GM19372 (cell line): ENCODE measurements around the gene ATP2A2.
"Not testable (repeated sequence)": the region's sequence is repeated elsewhere in the genome, so short reads cannot be mapped to it uniquely, and the experiment has no call there.

Source experiments
- ATAC-seq: cut with Tn5 transposase; IDR thresholded peaks from one replicate; pipeline ENCODE4 v1.9.1; 2021; ENCODE audit warnings: mild to moderate bottlenecking, low read depth, moderate library complexity; ENCODE audit not compliant: unreplicated experiment

Gene ATP2A2

DNA sequence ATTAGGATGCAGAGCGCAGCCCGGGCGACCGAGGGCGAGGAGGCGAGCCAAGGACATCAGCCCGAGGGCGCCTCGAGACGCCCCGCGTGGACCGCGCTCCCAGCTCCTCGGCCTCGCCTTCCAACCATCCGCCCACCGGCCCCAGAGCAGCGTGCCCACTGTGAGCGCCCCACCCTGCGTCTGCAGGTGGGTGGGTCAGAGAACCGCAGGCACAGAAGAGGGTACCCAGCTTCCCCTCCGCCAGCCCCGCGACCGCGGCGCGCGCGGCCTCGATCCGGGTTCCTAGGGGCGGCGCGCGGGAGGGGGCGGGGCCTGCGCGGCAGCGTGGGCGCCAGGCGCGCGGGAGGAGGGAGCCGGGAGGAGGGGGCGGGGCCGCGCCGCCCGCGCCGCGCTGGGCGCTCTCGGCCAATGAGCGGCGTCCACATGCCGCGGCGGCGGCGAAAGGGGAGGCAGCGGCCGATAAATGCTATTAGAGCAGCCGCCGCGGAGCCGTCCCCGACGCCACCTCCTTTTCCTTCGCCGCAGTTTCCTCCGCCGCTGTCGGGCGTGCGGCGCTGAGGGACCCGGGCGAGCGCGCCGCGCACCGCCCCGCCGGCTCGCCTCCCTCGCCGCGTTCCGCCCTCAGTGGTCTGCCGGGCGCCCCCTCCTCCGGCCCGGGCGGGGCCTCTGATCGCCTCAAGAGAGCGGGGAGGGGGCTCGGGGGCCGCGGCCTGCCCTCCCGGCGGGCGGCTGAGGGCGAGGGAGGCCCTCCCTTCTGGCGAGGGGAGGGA is at the start of gene ATP2A2:
Gene ATP2A2, plus strand, starts transcription at position 469 of the 770 bp plus-strand sequence. CDS start 543 bp downstream, outside the sequence.
- peak; percentile 72 for ATAC-seq

DNA sequence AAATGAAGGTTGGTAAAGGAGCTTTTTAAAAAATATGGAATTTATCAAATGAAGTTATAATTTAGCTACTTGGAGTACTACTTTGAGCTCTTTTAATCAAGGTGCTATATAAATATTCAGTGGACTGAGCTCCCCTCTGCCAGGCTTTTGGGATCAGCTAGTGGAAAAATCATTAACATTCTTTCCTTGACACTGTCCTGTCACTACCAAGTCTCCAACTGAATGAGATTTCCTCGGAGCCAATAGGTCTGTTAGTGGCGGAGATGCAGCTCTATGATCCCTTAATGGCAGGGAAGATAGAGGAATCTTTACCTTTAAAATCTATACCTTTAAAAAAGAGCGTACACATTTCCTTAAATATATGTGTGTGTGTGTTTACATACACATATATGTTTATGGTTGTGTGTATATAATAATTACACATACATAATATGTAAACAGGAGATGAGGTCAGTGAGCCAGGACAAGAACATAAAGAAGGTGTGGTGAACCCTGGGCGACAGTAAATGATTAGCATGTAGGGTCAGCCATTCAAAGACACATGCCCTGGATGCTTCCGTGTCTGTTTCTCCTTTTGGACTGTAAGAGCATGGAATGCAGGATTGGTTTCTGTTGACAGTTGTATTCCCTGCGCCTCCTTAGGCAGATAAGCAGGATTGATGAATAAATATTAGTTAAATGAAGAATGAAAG is 47.7 kb upstream of the ATP2A2 start:
- ATAC-seq = no peak

DNA sequence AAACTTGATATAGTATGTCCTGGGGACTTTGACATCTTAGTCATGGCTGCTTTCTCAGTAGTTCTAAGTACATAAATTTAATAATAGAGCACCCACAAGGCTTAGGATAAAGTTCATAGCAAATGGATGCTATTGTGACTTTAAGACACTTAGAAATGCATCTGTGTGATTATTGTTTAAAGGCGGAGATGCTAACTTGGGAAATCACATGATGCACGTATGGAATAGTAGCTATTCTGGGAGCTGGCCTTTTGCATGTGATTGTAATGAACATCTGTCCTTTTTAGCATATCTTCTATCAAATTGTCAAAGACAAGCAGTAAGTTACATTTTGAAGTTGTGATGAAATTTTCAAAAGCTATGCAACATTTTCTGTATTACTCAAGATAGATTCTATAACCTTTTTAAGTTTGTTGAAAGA is 46.7 kb upstream of the ATP2A2 start:
- no peak for ATAC-seq

DNA sequence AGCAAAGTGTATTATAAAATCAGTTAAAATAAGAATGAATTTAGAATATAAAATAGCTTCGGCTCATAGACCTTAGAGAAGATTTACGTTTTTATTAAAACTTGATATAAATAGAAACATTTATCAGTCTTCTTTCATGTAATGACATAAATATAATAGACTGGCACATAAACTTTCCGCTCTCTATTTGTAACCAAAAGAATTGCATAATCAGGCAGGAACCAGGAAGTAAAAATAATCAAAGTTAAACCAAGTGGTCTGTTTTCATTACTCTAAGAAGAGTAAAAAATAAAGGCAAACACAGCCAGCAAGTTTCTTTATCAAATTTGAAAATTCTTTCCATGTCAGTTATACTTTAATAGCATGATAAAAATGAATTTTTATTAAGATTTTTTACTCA is 46.3 kb upstream of the ATP2A2 start:
- no peak for ATAC-seq

DNA sequence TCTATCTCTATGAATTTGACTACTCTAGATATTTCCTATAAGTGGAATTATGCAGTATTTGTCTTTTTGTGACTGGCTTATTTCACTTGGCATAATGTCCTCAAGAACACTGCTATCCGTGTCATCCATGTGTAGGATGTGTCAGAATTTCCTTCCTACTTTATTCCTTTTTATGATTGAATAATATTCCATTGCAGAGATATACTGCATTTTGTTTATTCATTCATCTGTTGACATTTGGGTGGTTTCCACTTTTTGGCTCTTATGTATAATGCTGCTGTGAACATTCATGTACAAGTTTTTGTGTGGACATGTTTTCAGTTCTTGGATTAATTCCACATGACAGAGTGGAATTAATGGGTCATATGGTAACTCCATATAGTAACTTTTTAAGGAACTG is 45.7 kb upstream of the ATP2A2 start:
- ATAC-seq = no peak

DNA sequence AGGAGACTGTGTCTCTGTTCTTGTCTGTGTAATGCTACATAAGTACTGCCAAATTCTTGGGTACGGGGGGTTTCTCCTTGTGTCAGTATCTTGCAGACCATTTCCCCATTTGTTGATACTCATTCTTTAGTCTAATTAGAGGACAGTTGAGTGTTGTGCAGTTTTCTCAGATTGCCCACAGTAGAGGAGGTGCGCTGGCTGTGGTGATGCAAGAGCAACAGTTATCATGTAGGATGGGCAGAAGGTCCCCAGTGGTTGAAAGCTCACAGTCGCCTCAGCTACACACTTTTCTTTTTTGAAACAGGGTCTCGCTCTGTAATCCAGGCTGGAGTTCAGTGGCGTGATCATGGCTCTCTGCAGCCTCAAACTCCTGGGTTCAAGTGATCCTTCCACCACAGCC is 37.8 kb upstream of the ATP2A2 start:
- ATAC-seq = no peak

DNA sequence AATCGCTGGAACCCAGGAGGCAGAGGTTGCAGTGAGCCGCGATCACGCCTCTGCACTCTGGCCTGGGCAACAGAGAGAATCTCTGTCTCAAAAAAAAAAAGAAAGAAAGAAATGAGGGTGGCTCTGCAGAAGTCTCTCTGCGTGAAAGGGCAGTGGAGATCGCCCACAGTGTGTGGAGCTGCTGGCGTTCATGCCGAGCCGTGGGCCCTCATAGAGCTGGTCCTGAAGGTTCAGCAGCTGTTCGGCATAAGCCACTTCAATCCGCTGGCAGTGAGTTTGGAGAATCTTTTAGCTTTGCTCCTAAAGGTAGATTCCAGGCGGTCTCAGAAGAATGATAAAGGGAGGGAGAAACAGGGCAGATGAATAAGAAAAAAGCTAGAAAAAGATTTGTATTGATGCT is 36.7 kb upstream of the ATP2A2 start:
- no peak for ATAC-seq

DNA sequence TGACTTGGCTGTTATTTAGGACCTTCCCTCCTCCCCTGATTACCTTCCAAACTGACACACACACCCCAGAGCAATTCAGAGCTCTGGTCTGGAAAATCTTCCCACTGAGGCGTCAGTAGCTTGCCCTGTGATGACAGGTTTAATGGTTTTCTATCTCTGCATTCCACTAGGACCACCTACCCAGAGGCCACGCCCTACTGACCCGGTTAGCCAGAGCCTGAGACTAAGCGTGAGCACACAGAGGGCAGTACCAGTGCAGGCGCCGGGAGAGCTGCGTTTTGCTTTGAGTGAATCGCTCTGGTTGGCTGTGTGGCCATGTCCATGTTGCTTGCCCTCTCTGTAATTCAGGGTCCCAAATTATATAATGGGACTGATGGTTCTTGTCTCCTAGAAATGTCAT is 36.2 kb upstream of the ATP2A2 start:
- ATAC-seq = no peak

DNA sequence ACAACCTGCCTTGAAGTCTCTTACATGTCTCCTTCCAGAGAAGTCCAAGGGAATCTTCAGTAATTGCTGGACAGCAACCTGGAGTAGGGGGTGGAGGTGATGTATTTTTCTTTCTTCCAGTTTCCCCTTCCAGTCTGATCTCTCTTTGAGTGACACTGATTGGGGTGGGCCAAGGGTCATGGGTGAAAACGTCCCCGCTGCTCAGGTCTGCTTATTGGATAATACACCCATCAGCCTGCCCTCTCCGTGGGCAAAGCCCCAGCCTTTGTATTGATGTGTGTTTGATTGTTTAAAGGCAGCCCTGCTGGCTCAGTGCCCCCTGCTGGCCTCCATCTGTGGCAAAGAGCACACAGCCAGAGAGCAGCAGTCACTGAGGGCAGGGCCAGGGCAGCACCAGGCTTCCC is 35.7 kb upstream of the ATP2A2 start:
- ATAC-seq = no peak

DNA sequence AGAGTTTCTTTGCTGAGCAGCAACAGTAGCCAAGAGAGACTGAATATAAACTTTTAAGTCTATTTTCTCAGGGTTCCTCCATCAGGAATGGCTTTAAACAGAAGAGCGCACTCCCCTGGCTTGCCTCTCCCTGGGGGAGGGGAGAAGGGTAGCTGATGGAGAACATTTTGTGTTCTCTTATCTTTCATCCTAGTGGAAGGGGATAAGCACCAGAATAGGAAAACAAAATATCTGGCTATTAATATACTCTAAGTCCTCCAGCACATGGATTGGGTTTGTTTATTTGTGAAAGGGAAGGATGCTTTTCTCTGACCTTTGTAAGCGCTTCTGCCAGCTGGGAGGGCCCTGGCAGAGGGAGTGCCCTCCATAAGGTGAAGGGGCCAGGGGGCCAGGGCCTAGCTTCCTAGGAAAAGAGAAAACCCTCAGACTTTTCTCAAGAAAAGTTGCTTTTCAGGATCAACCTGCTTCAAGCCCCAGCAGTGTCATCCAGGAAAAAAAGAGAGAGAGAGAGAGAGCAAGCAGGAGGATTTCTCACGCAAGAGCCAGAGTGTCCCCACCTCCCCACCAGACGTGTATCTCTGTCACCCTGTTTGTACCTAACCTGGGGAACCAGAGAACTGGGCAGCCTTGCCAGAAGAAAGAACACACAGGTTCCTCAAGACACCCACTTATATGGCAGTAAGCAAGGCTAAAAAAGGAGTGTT is 34.3 kb upstream of the ATP2A2 start:
- no peak for ATAC-seq

DNA sequence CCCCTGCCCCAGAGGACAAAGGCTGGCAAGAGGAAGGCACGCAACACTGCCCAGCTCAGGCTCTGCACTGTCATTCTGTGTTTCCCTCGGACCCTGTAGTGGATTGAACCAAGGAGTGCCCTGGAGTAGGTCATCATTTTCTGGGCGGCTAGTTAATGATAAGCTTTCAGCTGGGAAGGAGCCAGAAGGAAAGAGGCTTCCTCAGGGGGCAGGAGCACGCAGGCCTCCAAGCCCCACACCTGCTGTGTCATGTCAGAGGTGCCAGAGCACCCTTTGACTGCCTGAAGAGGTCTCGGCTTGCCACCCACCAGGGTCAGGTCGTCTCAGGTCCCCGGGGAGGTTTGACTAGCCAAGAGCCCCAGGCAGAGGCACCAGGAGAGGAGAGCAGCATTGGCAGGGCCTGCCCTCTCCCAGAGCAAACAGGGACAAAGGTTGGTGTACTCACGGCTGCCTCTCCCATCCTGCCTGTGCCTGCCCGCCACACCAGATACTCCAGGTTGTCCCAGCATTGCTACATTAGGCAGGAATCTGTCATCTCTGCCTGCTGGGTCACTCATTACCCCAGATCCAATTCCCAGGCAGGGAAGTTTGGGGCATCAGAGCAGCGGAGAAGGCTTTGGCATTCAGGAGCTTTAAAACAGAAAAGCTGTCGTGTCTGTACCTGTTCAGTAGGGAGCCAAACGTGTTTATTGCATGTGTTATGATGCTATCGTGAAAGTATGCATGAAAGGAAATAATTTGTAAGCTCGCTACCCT is 33.5 kb upstream of the ATP2A2 start:
- no peak for ATAC-seq

DNA sequence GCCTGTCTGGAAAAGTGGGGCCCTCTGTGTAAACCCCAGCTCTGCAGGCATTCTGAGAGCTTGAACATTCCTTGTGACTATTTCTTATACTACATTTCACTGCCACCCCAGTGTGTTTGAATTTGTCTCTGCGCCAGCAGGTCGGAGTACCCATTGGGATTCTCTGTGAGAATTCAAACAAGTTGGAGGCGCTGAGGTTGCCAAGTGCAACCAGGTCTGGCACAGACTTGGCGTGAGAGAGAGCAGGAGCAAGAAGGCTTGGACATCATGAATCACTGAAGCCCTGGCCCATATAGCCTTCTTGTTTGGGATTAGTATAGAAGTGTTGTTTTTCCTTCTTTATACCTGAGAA is 33.0 kb upstream of the ATP2A2 start:
- no peak for ATAC-seq

DNA sequence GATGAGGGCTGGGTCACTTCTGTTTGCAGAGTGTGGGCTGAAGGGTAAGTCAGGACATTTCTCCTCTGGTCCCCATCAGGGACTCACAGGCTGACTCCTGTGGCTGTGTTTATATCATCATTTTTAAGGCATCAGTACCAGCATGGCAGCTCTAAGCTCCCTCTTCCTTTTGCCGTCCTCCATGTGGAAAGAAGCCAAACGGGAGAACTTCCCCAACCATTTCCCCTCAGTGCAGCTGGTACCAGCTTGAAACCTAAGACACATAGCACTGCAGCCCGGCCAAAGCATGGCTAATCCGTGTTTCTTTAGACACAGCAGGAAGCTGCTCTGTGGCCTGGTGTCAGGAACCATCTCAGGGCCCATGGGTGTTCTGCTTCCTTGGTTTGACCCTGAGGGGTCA is 31.9 kb upstream of the ATP2A2 start:
- no peak for ATAC-seq

DNA sequence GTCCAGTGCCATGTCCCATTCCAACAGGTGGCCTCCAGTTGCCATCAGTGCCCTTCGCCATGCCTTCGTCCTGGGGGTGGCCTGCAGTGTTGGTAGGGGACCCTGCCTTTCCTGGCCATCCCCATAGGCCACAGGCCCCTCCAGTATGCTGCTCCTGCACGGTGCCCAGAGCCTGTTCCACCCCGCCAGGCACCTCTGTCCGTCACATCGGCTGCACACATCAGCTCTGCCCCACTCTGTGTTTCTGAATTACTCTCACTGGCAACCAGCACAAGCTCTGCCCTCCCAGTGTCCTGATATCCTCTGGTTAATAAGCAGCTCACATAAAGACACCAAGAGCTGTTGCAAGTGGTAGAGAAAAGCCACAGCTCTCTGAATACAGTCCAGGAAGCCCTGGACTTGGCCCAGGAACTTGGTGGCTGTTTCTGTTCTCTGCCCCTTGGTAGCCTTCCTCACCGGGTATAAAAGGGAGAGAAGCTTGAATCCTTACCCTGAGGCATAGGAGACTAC is 31.3 kb upstream of the ATP2A2 start:
- ATAC-seq = no peak

DNA sequence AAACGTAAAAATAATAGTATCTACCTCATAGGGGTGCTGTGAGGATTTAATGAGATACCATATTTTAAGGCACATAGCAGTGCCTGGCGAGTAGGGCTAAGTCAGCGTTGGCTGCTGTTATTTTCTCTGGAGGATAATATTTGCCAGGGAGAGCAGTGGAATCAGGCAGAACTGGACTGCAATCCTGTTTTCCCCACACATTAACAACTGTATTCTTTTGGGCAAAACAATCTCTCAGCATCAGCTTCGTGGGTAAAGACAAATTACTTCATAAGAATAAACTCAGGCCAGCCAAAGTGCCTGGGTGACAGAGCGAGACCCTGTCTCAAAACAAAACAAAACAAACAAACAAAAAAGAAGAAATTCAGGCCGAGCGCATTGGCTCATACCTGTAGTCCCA is 29.7 kb upstream of the ATP2A2 start:
- no peak for ATAC-seq

DNA sequence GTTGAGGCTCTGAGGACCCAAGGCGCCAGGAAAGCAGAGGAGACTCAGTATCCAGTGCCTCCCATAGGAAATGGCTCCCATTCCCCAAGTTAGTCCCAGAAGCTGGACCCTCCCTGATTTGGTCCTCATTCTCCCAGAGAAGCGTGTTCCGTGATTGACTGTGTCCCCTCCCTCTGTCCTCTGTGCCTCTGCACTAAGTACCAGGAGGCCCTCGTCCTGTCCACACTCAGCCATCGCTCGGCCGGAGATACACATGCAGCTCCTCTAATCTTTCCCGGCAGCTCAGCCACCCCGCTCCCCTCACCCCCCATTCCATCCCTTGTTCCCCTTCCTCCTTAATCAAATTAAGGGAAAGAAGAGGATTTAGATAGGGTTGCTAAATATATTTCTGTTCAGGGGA is 28.3 kb upstream of the ATP2A2 start:
- ATAC-seq = no peak

DNA sequence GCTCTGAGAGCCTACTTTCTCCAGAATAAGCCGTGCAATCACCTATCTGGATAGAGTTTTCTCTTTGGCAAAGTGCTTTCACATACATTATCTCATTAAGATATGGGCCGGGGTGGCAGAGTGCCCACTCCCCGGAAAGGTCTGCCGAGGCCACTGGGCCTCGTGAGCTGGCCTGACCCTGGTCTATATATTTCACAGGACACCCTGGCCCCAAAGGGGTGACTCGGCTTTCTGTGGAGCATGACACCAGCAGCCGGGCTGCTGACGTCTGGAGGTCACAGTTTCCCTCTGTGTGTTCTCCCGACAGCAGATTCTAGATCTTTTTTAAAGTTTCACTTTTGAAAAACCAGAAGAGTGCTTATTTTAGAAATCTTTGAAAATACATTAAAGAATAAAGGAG is 27.9 kb upstream of the ATP2A2 start:
- ATAC-seq = no peak

DNA sequence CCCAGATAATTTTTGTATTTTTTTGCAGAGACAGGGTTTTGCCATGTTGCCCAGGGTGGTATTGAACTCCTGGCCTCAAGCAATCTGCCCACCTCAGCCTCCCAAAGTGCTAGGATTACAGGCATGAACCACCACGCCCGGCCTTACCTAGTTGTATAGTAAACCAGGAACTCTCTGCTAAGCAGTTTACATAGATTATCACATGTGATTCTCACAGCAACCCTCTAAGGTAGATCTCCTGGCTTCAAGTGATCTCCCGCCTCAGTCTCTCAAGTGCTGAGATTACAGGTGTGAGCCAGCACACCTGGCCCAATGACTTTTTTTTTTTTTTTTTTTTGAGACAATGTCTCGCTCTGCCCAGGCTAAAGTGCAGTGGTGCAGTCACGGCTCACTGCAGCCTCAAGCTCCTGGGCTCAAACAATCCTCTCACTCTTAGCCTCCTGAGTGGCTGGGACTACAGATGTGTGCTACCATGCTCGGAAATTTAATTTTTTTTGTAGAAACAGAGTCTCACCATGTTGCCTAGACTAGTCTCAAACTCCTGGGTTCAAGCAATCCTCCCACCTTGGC is 26.0 kb upstream of the ATP2A2 start:
- ATAC-seq = no peak

DNA sequence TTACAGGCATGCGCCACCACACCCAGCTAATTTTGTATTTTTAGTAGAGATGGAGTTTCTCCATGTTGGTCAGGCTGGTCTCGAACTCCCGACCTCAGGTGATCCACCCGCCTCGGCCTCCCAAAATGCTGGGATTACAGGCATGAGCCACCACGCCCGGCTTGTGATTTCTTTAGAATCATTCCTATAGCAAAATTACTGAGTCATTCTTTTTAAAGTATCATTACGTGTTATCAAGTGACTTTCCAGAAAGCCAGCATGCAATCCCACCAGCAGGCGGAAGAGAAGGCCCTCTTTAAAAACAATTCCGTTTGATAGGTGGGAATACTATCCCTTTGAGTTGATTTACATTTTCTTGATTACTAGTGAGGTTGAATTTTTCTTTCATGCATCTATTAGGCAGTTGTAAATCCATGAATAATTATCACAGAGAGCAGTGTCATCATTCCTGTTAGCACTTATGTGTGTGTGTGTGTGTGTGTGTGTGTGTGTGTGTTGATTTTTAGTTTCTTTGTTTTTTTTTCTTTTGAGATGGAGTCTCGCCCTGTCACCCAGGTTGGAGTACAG is 25.1 kb upstream of the ATP2A2 start:
- not testable (repeated sequence) for ATAC-seq

DNA sequence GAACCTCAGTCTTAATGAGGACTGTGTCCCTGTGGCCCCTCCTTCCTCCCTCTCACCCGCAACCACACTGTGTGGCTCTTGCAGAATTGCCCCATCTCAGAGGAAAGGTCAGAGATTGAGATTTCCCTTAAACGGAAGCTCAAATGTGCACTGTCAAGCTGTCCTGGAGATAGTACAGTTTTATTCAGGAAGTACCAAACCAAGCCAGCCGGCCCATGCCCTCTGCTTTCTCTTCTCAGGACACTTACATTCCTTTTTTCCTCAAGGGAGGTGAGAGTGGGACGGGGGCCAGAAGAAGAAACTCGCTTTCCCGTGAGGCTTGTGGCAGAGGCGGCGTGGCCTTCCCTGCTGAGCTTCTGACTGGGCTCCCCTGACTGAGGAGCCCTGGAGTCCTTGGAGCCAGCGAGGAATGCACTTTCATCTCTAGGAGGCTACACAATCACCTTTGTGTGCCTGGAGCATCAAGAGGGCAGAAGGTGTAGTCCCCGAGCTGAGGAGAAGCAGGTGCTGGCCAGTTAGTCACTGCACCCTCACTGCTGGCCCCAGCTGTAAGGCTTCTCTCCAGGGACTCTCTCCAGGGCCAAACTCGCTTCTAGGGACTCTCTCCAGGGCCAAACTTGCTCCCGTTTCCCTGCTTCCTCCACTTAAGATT is 24.1 kb upstream of the ATP2A2 start:
- no peak for ATAC-seq
